Right hindlimb (tissue), 1 donor: Measurements from ENCODE around the gene STK25.
"Not testable (repeated sequence)": the region's sequence is repeated elsewhere in the genome, so short reads cannot be mapped to it uniquely, and the experiment has no call there.

Source experiments
- DNase-seq: peaks from one replicate; pipeline ENCODE4 v3.0.0-alpha.2; 2018

STK25 gene

GRCh38 chr2:241507430-241508239 is 749 bp downstream of the STK25 start:
- no peak for DNase-seq

DNA sequence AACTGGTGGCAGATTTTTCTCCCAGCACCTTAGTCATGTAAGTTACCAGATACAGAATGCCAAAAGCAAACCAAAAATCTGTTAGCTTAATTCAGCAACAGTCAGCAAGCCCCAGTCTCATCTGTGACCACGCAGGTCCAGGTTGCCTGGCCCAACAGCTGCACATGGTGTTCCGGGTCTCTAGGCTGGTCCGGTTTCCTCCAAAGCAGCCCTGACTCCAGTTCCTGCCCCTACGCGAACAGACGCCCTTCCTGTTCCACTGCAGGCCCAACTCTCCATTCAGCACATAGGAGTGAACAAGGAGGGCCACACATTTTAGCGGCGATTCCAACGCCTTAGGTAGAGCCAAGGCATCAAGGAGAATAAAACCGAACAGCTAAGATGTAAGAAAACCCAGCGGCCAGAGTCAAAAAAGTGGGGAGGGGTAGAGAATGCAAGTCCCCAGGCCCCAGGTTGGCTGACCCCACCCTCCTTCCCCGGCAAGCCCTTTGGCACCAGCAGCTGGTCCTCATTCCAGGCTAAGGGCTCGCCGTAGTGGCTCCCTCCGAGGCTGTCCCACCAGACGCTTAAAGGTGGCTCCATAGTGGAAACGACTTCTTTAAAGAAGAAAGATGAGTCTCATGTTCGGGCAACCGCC is 1.5 kb downstream of the STK25 start:
- no peak for DNase-seq

DNA sequence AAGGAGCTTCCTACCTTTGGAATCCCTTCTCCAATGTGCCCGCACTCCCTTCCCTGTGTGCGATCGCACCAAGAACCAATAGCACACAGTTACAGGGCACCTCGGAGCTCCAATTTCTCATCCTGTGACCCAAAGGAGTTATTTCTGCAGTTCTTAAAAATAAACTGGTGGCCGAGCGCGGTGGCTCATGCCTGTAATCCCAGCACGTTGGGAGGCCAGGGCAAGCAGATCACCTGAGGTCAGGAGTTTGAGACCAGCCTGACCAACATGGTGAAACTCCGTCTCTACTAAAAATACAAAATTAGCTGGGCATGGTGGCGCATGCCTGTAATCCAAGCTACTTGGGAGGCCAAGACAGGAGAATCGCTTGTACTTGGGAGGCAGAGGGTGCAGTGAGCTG is 2.1 kb downstream of the STK25 start:
- not testable (repeated sequence) for DNase-seq

GRCh38 chr2:241505781-241506201 is 2.6 kb downstream of the STK25 start:
- DNase-seq, result no peak

DNA sequence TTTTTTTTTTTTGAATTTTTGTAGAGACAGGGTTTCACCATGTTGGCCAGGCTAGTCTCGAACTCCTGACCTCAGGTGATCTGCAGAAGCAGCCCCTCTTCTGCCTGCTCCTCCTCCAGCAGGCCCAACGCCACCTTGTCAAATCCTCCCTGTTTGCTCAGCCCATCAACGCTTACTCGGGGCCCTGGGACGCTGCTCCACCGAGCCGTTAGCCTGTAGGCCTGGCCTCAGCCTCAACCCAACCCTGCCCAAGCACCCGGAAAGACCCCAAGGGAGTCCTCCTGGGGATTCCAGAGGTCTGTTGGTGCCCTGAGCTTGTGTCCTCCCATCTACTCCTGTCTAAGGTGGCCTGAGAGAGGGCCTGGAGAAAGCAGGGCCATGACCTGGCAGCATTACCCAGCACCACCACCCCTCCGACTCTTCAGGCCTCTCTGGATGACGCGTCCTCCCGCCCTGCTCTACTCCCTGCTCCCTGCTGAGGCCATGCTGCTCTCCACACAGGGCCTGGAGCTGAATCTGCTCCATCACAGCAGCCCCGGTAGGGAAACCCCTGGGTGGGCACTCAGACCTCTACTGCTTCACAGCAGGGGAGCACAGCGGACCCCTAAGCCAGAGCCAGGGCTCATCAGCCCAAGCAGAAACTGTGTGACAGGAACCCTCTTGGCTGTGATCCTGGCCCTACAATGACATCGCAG is 3.2 kb downstream of the STK25 start:
- DNase-seq, result no peak

GRCh38 chr2:241503776-241504392 is 4.5 kb downstream of the STK25 start:
- no peak for DNase-seq

DNA sequence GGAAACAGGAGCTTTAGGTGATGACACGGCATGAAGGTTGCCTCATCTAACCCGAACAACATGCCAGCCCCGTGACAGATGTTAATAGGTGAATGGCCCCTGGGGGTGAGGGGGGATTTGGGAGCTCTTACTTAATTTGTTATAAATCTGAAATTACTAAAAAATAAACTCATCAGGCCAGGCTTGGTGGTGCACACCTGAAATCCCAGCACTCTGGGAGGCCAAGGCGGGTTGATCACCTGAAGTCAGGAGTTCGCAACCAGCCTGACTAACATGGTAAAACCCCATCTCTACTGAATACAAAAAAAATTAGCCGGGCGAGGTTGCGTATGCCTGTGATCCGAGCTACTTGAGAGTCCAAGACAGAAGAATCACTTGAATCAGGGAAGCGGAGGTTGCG is 6.1 kb downstream of the STK25 start:
- no peak for DNase-seq

DNA sequence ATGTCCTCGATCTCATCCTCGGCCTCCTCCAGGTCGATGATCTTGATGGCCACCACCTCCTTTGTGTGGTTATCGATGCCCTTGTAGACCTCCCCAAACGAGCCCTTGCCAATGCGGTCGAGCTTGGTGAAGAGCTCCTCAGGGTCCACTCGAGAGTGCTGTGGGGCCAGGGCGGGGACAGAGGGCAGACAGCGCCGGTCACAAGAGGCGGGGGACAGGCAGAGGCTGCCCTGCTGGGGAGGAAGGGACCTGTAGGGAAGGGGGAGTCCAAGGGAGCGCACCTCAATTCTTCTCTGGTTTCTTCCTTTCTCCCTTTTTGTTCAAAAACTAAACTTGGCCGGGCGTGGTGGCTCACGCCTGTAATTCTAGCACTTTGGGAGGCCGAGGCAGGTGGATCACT is 6.8 kb downstream of the STK25 start:
- no peak for DNase-seq

DNA sequence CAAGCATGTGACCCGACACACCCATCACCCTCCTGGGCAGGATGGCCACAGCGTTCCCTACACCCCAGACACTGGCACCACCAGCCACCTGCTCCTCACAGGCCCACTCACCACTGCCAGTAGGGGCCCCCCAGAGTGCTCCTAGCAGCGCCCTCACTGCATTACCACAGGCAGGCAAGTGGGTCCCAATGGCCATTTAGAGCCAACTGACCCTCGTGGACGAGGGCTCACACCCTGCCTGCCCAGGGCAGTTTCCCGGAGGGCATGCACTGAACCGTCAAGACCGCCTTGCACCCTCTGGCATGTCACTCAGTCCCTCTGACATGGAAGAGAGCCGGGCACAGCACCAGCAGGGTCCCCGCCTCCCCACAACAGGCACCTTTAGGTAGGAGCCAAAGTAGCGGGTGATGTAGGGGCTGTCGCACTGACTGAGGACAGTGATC is 7.3 kb downstream of the STK25 start:
- no peak for DNase-seq

DNA sequence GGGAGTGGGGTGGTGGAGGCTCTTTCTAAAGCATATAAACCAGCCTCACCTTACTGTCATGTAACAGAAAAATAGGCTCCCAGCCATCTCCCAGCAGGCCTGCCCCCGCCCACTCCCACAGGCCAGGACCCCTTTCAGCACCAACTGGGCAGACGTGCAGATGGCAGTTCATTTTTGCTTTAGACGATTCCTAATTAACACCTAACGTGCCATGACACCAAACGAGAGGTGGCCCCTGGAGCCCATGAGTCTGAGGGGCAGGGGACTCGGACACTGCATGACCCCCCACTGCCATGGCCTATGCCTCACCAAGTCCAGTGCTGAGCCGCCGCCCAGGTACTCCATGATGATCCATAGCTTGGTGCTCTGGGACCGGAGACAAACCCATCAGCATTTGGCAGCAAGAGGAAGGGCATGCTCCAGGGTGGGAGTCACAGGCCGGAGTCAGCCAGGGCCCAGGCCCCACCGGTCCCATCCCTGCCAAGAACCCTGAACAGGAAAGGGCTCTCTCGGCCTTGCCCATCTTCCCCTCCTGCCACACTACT is 7.9 kb downstream of the STK25 start:
- no peak for DNase-seq

GRCh38 chr2:241500016-241500415 is 8.4 kb downstream of the STK25 start:
- no peak for DNase-seq

DNA sequence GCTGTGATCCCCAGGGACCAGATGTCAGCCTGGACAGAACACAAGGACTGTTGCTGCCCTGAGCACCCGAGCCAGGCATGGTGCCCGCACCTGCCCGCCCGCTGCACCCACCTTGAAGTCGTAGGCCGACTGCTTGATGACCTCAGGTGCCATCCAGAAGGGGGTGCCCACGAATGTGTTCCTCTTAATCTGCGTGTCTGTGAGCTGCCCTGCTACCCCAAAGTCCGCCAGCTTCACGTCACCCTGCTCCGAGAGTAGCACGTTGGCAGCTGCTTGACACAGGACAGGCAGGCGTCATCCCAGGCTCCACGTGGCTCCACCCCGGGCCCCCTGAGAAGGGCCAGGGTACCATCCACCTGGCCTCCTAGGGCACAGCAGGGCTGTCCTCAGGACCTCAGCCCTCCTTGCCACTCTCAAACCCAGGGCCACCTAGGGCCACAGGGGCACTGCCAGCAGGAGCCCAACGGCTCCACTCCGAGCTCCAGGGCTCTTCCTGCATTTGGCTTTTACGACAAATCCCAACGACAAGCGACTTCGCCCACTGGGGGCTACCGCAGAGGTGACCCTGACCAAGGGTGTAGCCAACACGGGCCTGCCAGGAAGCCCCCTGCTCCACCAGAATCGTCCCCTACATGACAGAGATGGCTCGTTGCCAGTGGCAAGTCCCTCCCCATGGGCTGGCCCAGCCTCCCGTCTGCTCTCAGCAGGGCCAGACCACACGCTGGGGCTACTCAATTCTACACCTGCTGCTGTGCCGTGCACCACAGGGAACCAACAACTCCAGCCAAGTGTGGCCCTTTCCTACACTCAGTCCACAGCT is 9.0 kb downstream of the STK25 start:
- DNase-seq, result no peak

- no peak for DNase-seq
Observed at GRCh38 chr2:241498115-241499070, 10.0 kb downstream of the STK25 start.

DNA sequence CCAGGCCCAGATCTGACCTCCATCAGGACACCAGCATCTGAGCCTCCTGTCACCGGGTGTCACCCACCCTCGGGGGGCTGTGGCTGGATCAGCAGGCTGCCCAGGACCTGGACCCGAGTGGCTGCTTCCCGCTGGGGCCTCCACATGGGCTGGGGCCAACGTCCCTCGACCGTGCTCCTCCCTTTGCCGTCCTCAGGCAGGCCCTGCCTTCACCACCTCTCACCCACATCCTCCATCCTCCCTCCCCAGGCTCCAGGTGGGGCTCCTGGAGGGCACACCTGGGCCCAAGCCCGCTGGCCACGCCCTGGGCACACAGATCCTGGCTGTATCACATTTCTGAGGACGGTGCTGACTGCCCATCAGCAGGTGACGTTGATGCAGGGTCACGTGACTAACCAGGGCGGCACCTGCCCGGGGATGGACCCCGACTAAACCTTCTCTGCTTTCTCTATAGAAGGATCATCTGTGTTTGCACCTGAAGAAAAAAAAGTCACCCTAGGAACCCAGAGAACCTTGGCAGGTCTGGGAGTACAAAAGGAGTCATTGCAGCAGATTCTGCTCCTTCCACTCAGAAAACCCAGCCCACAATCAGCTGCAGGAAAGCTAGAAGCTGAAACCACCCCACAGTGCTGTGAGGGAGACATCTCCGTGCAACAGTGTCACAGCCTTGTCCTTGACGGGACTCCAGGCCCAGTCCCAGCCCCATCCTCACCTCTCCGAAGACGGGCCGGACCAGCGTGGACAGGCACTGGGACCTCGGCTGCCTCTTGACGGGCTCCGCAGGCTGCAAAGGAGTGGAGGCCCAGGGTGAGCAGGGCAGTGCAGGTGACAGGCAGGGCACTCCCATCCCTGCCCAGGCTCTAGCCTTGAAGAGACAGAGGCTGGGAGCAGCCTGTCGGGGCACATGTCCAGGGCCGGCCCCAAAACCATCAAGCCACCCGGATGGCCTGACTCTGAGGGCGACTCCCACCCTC is 11.2 kb downstream of the STK25 start:
- no peak for DNase-seq

- DNase-seq, result no peak
Observed at GRCh38 chr2:241496003-241496707, 12.2 kb downstream of the STK25 start.

- DNase-seq, result no peak
Observed at GRCh38 chr2:241495172-241496002, 13.0 kb downstream of the STK25 start.

DNA sequence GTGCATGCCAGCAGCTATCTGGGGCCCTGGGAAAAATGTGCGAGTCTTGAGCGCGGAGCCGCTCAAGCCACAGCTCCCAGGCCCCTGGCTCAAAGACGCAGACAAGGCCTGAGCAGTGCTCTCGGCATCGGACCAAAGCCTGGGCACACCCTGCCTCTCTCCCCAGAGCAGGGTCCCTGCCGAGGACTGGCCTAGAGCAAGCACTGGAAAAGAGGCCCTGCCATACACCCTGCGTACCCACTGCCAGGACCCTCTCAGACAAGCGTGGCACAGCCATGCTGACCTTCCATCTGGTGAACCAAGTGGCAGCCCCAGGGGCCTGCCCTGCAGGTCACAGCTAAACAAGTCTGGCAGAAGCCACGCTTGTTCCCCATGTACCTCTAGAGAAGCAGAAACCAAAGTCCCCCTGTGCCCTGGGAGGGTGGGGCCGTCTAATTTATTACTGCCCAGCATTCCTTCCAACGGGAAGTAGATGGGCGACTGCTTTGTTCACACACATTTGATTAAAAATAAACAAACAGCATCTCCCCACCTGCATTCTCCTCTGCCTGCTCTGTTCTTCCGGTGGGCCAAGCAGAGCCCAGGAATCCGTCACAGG is 14.0 kb downstream of the STK25 start:
- DNase-seq, result no peak

- no peak for DNase-seq
Observed at GRCh38 chr2:241493092-241493491, 15.3 kb downstream of the STK25 start.
